Measurements from ENCODE around the gene AFDN. TPM values are rescaled to one million over a fixed set of nuclear protein-coding genes. Genes with fewer than 3 reads are reported as not detected.
A peak's percentile ranks its signal among the peaks of the same experiment; 100 is the strongest.

Gene AFDN
- polyA plus RNA-seq, 3 donors from 2014 or later = 0.27 to 1.5 TPM; not detected in 1

GRCh38 chr6:167791091-167791779, 35.5 kb upstream of the AFDN start:
- Mint-ChIP-seq H3K4me3 (no peak overlapping the region), H3K4me1 (peaks cover 0 to 2% of the 10 kb centered on the region in 2 donors), H3K27me3 (ENCODE audit: low read depth in 3 of 3) (peaks cover 10 to 31% (median 12%) of the 10 kb centered on the region in 3 donors), H3K27ac (no peak overlapping the region), H3K36me3 (peaks cover 0 to 4% (median 0%) of the 10 kb centered on the region in 3 donors), H3K9me3 (no peaks in the 10 kb centered on the region)
- DNase-seq = no peak

- no peak for DNase-seq
- Mint-ChIP-seq H3K36me3 (peaks cover 0 to 4% (median 0%) of the 10 kb centered on the region in 3 donors), H3K4me3 (no peak overlapping the region), H3K27me3 (ENCODE audit: low read depth in 3 of 3) (peaks cover 10 to 30% (median 12%) of the 10 kb centered on the region in 3 donors), H3K4me1 (peaks cover 0 to 2% of the 10 kb centered on the region in 2 donors), H3K9me3 (no peaks in the 10 kb centered on the region), H3K27ac (no peak overlapping the region)
These were observed 34.8 kb upstream of the AFDN start for GRCh38 chr6:167791780-167792478.

GRCh38 chr6:167793421-167793820, 33.3 kb upstream of the AFDN start:
- peaks cover 11 to 28% (median 16%) of the 10 kb centered on the region in 3 donors for H3K27me3 Mint-ChIP-seq (ENCODE audit: low read depth in 3 of 3)

GRCh38 chr6:167794161-167795157, 32.3 kb upstream of the AFDN start:
- H3K27ac Mint-ChIP-seq = no peak overlapping the region
- H3K36me3 Mint-ChIP-seq = peaks cover 0 to 4% (median 0%) of the 10 kb centered on the region in 3 donors
- H3K4me3 Mint-ChIP-seq = no peak overlapping the region
- DNase-seq = no peak
- peaks cover 0 to 2% of the 10 kb centered on the region in 2 donors for H3K4me1 Mint-ChIP-seq
- H3K27me3 Mint-ChIP-seq (ENCODE audit: low read depth in 3 of 3) = peaks cover 14 to 26% (median 15%) of the 10 kb centered on the region in 3 donors
- peaks cover 0 to 1% (median 0%) of the 10 kb centered on the region in 6 donors for H3K9me3 Mint-ChIP-seq

More at GRCh38 chr6:167793421-167793820, 33.3 kb upstream of the AFDN start:
- peaks cover 0 to 1% (median 0%) of the 10 kb centered on the region in 6 donors for H3K9me3 Mint-ChIP-seq
- no peak for DNase-seq
- peaks cover 0 to 4% (median 0%) of the 10 kb centered on the region in 3 donors for H3K36me3 Mint-ChIP-seq
- H3K4me1 Mint-ChIP-seq = peaks cover 0 to 2% of the 10 kb centered on the region in 2 donors
- H3K27ac Mint-ChIP-seq = no peak overlapping the region
- H3K4me3 Mint-ChIP-seq = no peak overlapping the region

- peaks cover 15 to 24% (median 16%) of the 10 kb centered on the region in 3 donors for H3K27me3 Mint-ChIP-seq (ENCODE audit: low read depth in 3 of 3)
- peaks cover 0 to 1% (median 0%) of the 10 kb centered on the region in 6 donors for H3K9me3 Mint-ChIP-seq
- no peak overlapping the region for H3K4me3 Mint-ChIP-seq
- no peak overlapping the region for H3K27ac Mint-ChIP-seq
- peaks cover 0 to 2% of the 10 kb centered on the region in 2 donors for H3K4me1 Mint-ChIP-seq
- H3K36me3 Mint-ChIP-seq = peaks cover 0 to 4% (median 0%) of the 10 kb centered on the region in 3 donors
- DNase-seq = no peak
These were observed 31.3 kb upstream of the AFDN start for GRCh38 chr6:167795321-167795811.

GRCh38 chr6:167795874-167796191, 30.9 kb upstream of the AFDN start:
- Mint-ChIP-seq H3K27ac (no peak overlapping the region), H3K9me3 (peaks cover 0 to 1% (median 0%) of the 10 kb centered on the region in 6 donors), H3K4me1 (peaks cover 0 to 2% of the 10 kb centered on the region in 2 donors), H3K4me3 (no peak overlapping the region), H3K36me3 (peaks cover 0 to 4% (median 0%) of the 10 kb centered on the region in 3 donors), H3K27me3 (ENCODE audit: low read depth in 3 of 3) (peaks cover 11 to 19% (median 16%) of the 10 kb centered on the region in 3 donors)
- DNase-seq = no peak

- peaks cover 0 to 2% of the 10 kb centered on the region in 2 donors for H3K4me1 Mint-ChIP-seq
- no peak overlapping the region for H3K27ac Mint-ChIP-seq
- peaks cover 0 to 4% (median 0%) of the 10 kb centered on the region in 3 donors for H3K36me3 Mint-ChIP-seq
- DNase-seq = no peak
- H3K4me3 Mint-ChIP-seq = no peak overlapping the region
- peaks cover 11 to 19% (median 16%) of the 10 kb centered on the region in 3 donors for H3K27me3 Mint-ChIP-seq (ENCODE audit: low read depth in 3 of 3)
- peaks cover 0 to 1% (median 0%) of the 10 kb centered on the region in 6 donors for H3K9me3 Mint-ChIP-seq
These were observed 30.3 kb upstream of the AFDN start for GRCh38 chr6:167796192-167796981.

- peaks cover 11 to 18% (median 18%) of the 10 kb centered on the region in 3 donors for H3K27me3 Mint-ChIP-seq (ENCODE audit: low read depth in 3 of 3)
- peaks cover 0 to 1% (median 0%) of the 10 kb centered on the region in 6 donors for H3K9me3 Mint-ChIP-seq
- no peak overlapping the region for H3K27ac Mint-ChIP-seq
- H3K4me1 Mint-ChIP-seq = peaks cover 0 to 2% of the 10 kb centered on the region in 2 donors
- DNase-seq = no peak
- peaks cover 0 to 4% (median 0%) of the 10 kb centered on the region in 3 donors for H3K36me3 Mint-ChIP-seq
- H3K4me3 Mint-ChIP-seq = no peak overlapping the region
These were observed 29.7 kb upstream of the AFDN start for GRCh38 chr6:167797011-167797471.

- peak overlapping the region in 1 of 5 donors; percentile 13 for H3K4me3 Mint-ChIP-seq
- H3K36me3 Mint-ChIP-seq = peaks cover 0 to 4% (median 0%) of the 10 kb centered on the region in 3 donors
- DNase-seq = no peak
- H3K27ac Mint-ChIP-seq = no peak overlapping the region
- peaks cover 11 to 16% (median 15%) of the 10 kb centered on the region in 3 donors for H3K27me3 Mint-ChIP-seq (ENCODE audit: low read depth in 3 of 3)
- H3K9me3 Mint-ChIP-seq = peaks cover 0 to 1% (median 0%) of the 10 kb centered on the region in 6 donors
- H3K4me1 Mint-ChIP-seq = peaks cover 0 to 2% of the 10 kb centered on the region in 2 donors
These were observed 29.0 kb upstream of the AFDN start for GRCh38 chr6:167797476-167798265.

- Mint-ChIP-seq H3K27me3 (ENCODE audit: low read depth in 3 of 3) (peaks cover 11 to 15% (median 14%) of the 10 kb centered on the region in 3 donors), H3K36me3 (peaks cover 0 to 4% (median 0%) of the 10 kb centered on the region in 3 donors), H3K9me3 (peaks cover 0 to 1% (median 0%) of the 10 kb centered on the region in 6 donors), H3K4me3 (no peak overlapping the region), H3K4me1 (peaks cover 0 to 2% of the 10 kb centered on the region in 2 donors), H3K27ac (no peak overlapping the region)
- DNase-seq = no peak
These were observed 28.3 kb upstream of the AFDN start for GRCh38 chr6:167798453-167798852.

- peaks cover 0 to 2% of the 10 kb centered on the region in 2 donors for H3K4me1 Mint-ChIP-seq
- H3K27ac Mint-ChIP-seq = no peak overlapping the region
- no peak overlapping the region for H3K4me3 Mint-ChIP-seq
- peaks cover 0 to 4% (median 0%) of the 10 kb centered on the region in 3 donors for H3K36me3 Mint-ChIP-seq
- H3K27me3 Mint-ChIP-seq (ENCODE audit: low read depth in 3 of 3) = peaks cover 7 to 14% (median 11%) of the 10 kb centered on the region in 3 donors
- peaks cover 0 to 1% (median 0%) of the 10 kb centered on the region in 6 donors for H3K9me3 Mint-ChIP-seq
- no peak for DNase-seq
These were observed 27.5 kb upstream of the AFDN start for GRCh38 chr6:167799033-167799821.

Data from immature natural killer cell (primary cell).